ENCODE results near the gene NFKBIB. TPM values are rescaled to one million over a fixed set of nuclear protein-coding genes. Genes with fewer than 3 reads are reported as not detected.
A peak's percentile ranks its signal among the peaks of the same experiment; 100 is the strongest.

Gene NFKBIB
- total and polyA plus RNA-seq, 2 donors (not counting 3 experiments of a cell fraction or from before 2014, with no cell fraction given) = 25.0 to 30.8 TPM

DNA sequence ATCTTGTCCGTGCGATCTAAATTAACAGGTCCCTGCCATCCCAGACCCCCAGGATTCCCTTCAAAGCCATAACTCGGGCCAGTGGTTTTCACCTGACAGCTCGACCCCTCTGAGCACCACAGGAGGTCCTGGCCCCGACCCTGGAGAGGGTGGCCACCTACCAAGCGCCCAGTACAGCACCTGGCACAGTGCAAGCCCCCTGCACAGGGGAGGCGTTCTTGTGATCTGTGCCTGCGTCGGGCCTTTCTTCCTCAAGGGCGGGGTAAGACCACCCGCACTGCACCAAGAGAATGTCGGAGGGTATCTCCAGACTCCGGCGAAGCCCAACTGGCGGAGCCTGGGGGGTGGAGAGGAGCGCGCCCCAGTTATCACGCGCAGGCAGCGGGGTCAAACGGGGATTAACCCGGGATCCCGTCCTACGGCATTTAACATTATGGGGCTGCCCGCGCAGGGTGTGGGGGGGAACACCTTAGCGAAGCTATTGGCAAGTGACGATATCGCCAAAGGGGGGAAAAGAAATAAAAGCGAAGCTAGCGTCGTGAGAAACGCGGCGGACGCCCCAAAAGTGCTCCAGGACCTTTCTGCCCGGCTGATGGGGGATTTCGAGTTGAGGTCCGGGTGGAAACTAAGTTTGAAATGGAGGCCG, 48.7 kb upstream of the NFKBIB start:
- Histone ChIP-seq H3K79me2 (ENCODE audit: control insufficient read depth, insufficient read depth, low read length) (peaks cover 29% of the 10 kb centered on the region), H3K9me1 (replicated peaks; ENCODE audit: control insufficient read depth, extremely low read depth, insufficient read depth, low read length) (no peaks in the 10 kb centered on the region), H3K27me3 (ENCODE audit: control insufficient read depth in 2 of 2, insufficient read depth in 2 of 2, low read length in 2 of 2) (no peaks in the 10 kb centered on the region), H3K9me3 (replicated peaks; ENCODE audit: control insufficient read depth, insufficient read depth, low read length) (no peaks in the 10 kb centered on the region), H3K9ac (replicated peaks; ENCODE audit: extremely low read depth, insufficient read depth, low read length) (peak overlapping the region; percentile 26), H4K20me1 (replicated peaks; ENCODE audit: control insufficient read depth, extremely low read depth, insufficient read depth, low read length) (no peaks in the 10 kb centered on the region), H3K27ac (ENCODE audit: insufficient read depth, low read depth, low read length) (peak overlapping the region; percentile 29), H3K4me2 (ENCODE audit: insufficient read depth, low read length) (peak overlapping the region; percentile 72), H3K4me3 (replicated peaks in 1 of 3; ENCODE audit: insufficient read depth in 1 of 3, low read depth in 1 of 3, low read length in 3 of 3) (peak overlapping the region; percentile 3 to 78 (median 54)), H3K4me1 (ENCODE audit: control insufficient read depth, extremely low read depth, insufficient read depth, low read length) (peaks cover 34% of the 10 kb centered on the region), H3K36me3 (ENCODE audit: control insufficient read depth in 2 of 2, extremely low read depth in 1 of 2, insufficient read depth in 2 of 2, low read length in 2 of 2) (peaks cover 7 to 11% of the 10 kb centered on the region in 2 experiments), H2AFZ (ENCODE audit: low read depth, low read length) (peak overlapping the region; percentile 23)
- ChIA-PET CTCF (interaction anchor here (1.0 to 2.8 kb wide), 6 partner anchors 12 to 81 kb away, joined by 3 to 13 read pairs (median 5); partner anchors contain the start of gene NFKBIB), POLR2A (interaction anchor here (0.7 to 0.9 kb wide), 2 partner anchors 19 to 49 kb away, joined by 3 read pairs; partner anchors contain the start of genes ECH1, NFKBIB and SIRT2)
- intact Hi-C loops (cut with micrococcal nuclease) (loop anchor here (1.0 to 10.0 kb wide), 6 partner anchors 18 to 206 kb away; partner anchors contain the start of genes ACTN4, ECH1, MRPS12 and NFKBIB), dilution Hi-C loops (cut with MboI; ENCODE audit: extremely low pct_ligation_motif_present, low sequenced_read_pairs) (no loop called here)
- FAIRE-seq (no peak), DNase-seq (ENCODE audit: low read depth, low spot score) (peak; percentile 19)
- TF ChIP-seq, protein P1, sequence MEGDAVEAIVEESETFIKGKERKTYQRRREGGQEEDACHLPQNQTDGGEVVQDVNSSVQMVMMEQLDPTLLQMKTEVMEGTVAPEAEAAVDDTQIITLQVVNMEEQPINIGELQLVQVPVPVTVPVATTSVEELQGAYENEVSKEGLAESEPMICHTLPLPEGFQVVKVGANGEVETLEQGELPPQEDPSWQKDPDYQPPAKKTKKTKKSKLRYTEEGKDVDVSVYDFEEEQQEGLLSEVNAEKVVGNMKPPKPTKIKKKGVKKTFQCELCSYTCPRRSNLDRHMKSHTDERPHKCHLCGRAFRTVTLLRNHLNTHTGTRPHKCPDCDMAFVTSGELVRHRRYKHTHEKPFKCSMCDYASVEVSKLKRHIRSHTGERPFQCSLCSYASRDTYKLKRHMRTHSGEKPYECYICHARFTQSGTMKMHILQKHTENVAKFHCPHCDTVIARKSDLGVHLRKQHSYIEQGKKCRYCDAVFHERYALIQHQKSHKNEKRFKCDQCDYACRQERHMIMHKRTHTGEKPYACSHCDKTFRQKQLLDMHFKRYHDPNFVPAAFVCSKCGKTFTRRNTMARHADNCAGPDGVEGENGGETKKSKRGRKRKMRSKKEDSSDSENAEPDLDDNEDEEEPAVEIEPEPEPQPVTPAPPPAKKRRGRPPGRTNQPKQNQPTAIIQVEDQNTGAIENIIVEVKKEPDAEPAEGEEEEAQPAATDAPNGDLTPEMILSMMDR (IDR thresholded peaks at IDR 0.05; ENCODE audit: extremely low read depth in 1 of 2, insufficient read depth in 1 of 2, low read depth in 1 of 2, low read length in 2 of 2) = no peak
- TF ChIP-seq MYC (IDR thresholded peaks at IDR 0.05; ENCODE audit: low read depth, low read length) (no peak), POLR2A (IDR thresholded peaks at IDR 0.05; ENCODE audit: low read depth, low read length) (no peak), GATA2 (IDR thresholded peaks at IDR 0.05; ENCODE audit: insufficient read depth, insufficient read length, low read depth, low read length) (no peak)
- TF ChIP-seq, protein P2, sequence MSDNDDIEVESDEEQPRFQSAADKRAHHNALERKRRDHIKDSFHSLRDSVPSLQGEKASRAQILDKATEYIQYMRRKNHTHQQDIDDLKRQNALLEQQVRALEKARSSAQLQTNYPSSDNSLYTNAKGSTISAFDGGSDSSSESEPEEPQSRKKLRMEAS (IDR thresholded peaks at IDR 0.05; ENCODE audit: insufficient read depth, insufficient read length) = no peak
- no TSS peak for BruUV-seq (replicated peaks)

Measured in endothelial cell of umbilical vein (primary cell).